Caco-2 (cell line): ENCODE measurements around the gene CNIH4. TPM values are rescaled to one million over a fixed set of nuclear protein-coding genes. Genes with fewer than 3 reads are reported as not detected.

Source experiments
- BruUV-seq: library from RNA; stranded (reverse); fragments of 400-500 nt; replicated peaks from 2 replicates; lab custom pipeline; 2021; lab: Mats Ljungman, UMichigan
- CTCF ChIA-PET: fragments of 300-600 bp; sonication (Branson Sonifier 250); formaldehyde crosslinking; loops from one replicate; lab custom pipeline; 2022; ENCODE audit warnings: antibody characterized with exemption; lab: Charles Lee
- POLR2A ChIA-PET: fragments of 300-600 bp; sonication (Branson Sonifier 250); formaldehyde crosslinking; loops from one replicate; lab custom pipeline; 2022; ENCODE audit warnings: antibody characterized with exemption; lab: Charles Lee
- DNase-seq, 2 experiments: peaks; one replicate each; pipeline versions ENCODE4 v3.0.0 to v3.0.0-alpha.2; 2020 to 2022
- H3K27me3 ChIP-seq: replicated peaks from 2 replicates; pipeline ENCODE4 v1.6.0; 2011; ENCODE audit warnings: low read length; ENCODE audit not compliant: control insufficient read depth, insufficient read depth
- H3K36me3 ChIP-seq: 2 replicates; pipeline ENCODE4 v1.5.1; 2011; ENCODE audit warnings: low read length; ENCODE audit not compliant: control insufficient read depth, insufficient read depth
- H3K4me1 ChIP-seq: fragments of 250-450 bp; sonication (Bioruptor Pico); 2 replicates; pipeline ENCODE4 v1.5.1; 2020; ENCODE audit warnings: mild to moderate bottlenecking
- H3K4me3 ChIP-seq: 2 replicates; pipeline ENCODE4 v1.5.1; 2011; ENCODE audit warnings: low read depth, mild to moderate bottlenecking, control low read depth, low read length
- H3K9me3 ChIP-seq: fragments of 250-450 bp; sonication (Bioruptor Pico); 2 replicates; pipeline ENCODE4 v1.5.1; 2020; ENCODE audit warnings: mild to moderate bottlenecking, moderate library complexity
- H3K27ac Mint-ChIP-seq: one replicate; pipeline ENCODE4 v1.8.0; 2022; ENCODE audit warnings: mixed read lengths; ENCODE audit not compliant: unreplicated experiment
- H3K27me3 Mint-ChIP-seq: one replicate; pipeline ENCODE4 v1.8.0; 2022; ENCODE audit warnings: mixed read lengths; ENCODE audit not compliant: insufficient read depth, unreplicated experiment
- H3K36me3 Mint-ChIP-seq: one replicate; pipeline ENCODE4 v1.8.0; 2022; ENCODE audit warnings: mild to moderate bottlenecking, mixed read lengths; ENCODE audit not compliant: insufficient read depth, unreplicated experiment
- H3K4me1 Mint-ChIP-seq: one replicate; pipeline ENCODE4 v1.8.0; 2022; ENCODE audit warnings: low read depth, mixed read lengths; ENCODE audit not compliant: unreplicated experiment
- H3K4me3 Mint-ChIP-seq: one replicate; pipeline ENCODE4 v1.8.0; 2022; ENCODE audit warnings: mild to moderate bottlenecking, moderate library complexity, mixed read lengths; ENCODE audit not compliant: unreplicated experiment
- H3K9me3 Mint-ChIP-seq: one replicate; pipeline ENCODE4 v1.8.0; 2022; ENCODE audit warnings: mixed read lengths; ENCODE audit not compliant: unreplicated experiment
- CTCF ChIP-seq, 2 experiments: fragments of 200-600 bp in 1 of 2; IDR thresholded peaks; 1 replicate in 1 of 2; 2 replicates in 1 of 2; pipeline versions ENCODE4 v1.5.1 to v1.8.0; 2011 to 2022; ENCODE audit warnings: antibody characterized with exemption in 1 of 2, control low read depth in 1 of 2, inconsistent platforms in 1 of 2, low read depth in 1 of 2, low read length in 1 of 2, mild to moderate bottlenecking in 1 of 2, moderate library complexity in 1 of 2; ENCODE audit not compliant: insufficient read depth in 1 of 2, severe bottlenecking in 1 of 2, unreplicated experiment in 1 of 2
- intact Hi-C: fragments of 100-400 bp; cut with micrococcal nuclease; formaldehyde crosslinking; loops from one replicate; pipeline ENCODE4 v1.10.0; 2022; ENCODE audit not compliant: unreplicated experiment
- total RNA-seq: library from RNA; stranded (reverse); gene quantifications from 2 replicates; pipeline ENCODE4 v1.2.3, GENCODE V29; 2022

Gene CNIH4
- total RNA-seq, 1 experiment from 2014 or later: 85.6 TPM

- intact Hi-C loops: no loop called here
These were observed 36.0 kb downstream of the CNIH4 start for GRCh38 chr1:224392411-224393249.

GRCh38 chr1:224393294-224393693 is 36.6 kb downstream of the CNIH4 start:
- H3K27ac Mint-ChIP-seq: no peak overlapping the region
- H3K4me1 Mint-ChIP-seq: no peaks in the 10 kb centered on the region
- intact Hi-C loops: no loop called here
- H3K9me3 ChIP-seq: no peaks in the 10 kb centered on the region
- no peak overlapping the region for H3K4me3 Mint-ChIP-seq
- H3K27me3 Mint-ChIP-seq: no peaks in the 10 kb centered on the region
- no peaks in the 10 kb centered on the region for H3K4me1 ChIP-seq
- H3K27me3 ChIP-seq: no peaks in the 10 kb centered on the region
- BruUV-seq: no TSS peak
- no peak overlapping the region for H3K4me3 ChIP-seq
- no peaks in the 10 kb centered on the region for H3K9me3 Mint-ChIP-seq
- POLR2A ChIA-PET: interaction anchor here (0.9 kb wide), 1 partner anchor 41 kb away, joined by 9 read pairs; the partner anchor contains the start of gene WDR26
- no peak for TF ChIP-seq CTCF (IDR thresholded peaks at IDR 0.05; ENCODE audit: insufficient read depth in 1 of 2, low read depth in 1 of 2, low read length in 1 of 2, severe bottlenecking in 1 of 2, unreplicated experiment in 1 of 2)
- H3K36me3 Mint-ChIP-seq: peaks cover 84% of the 10 kb centered on the region
- no peak for DNase-seq
- peaks cover 2% of the 10 kb centered on the region; the same call in 1 of the 2 replicates for H3K36me3 ChIP-seq
- CTCF ChIA-PET: no interaction called here

More at GRCh38 chr1:224392411-224393249, 36.0 kb downstream of the CNIH4 start:
- H3K36me3 ChIP-seq: peaks cover 2% of the 10 kb centered on the region; the same call in 1 of the 2 replicates
- no peaks in the 10 kb centered on the region for H3K4me1 ChIP-seq
- Mint-ChIP-seq H3K4me3 (no peak overlapping the region), H3K27ac (no peak overlapping the region), H3K4me1 (no peaks in the 10 kb centered on the region), H3K36me3 (peaks cover 79% of the 10 kb centered on the region), H3K27me3 (no peaks in the 10 kb centered on the region), H3K9me3 (no peaks in the 10 kb centered on the region)
- no peak overlapping the region for H3K4me3 ChIP-seq
- no peak for DNase-seq
- ChIA-PET POLR2A (no interaction called here), CTCF (no interaction called here)
- H3K27me3 ChIP-seq: no peaks in the 10 kb centered on the region
- BruUV-seq: no TSS peak
- no peaks in the 10 kb centered on the region for H3K9me3 ChIP-seq
- TF ChIP-seq CTCF (IDR thresholded peaks at IDR 0.05; ENCODE audit: insufficient read depth in 1 of 2, low read depth in 1 of 2, low read length in 1 of 2, severe bottlenecking in 1 of 2, unreplicated experiment in 1 of 2): no peak

DNA sequence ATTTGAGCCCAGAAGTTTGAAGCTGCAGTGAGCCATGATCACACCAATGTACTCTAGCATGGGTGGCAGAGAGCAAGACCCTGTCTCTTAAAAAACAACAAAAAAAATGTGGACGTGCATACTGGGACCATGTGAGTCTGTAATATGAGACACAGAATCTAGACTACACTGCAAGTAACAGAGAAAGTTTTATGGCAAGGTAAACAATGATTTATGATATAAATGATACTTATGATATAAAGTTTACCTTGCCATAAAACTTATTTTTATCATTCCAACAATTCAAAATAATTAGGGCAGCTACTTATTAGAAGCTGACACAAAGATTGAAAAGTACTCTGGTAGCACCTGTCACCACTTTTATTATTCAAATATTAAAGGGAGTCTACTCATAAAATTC is 43.2 kb downstream of the CNIH4 start:
- Histone ChIP-seq H3K27me3 (no peaks in the 10 kb centered on the region), H3K36me3 (peaks cover 1% of the 10 kb centered on the region; the same call in 1 of the 2 replicates), H3K4me1 (no peaks in the 10 kb centered on the region), H3K4me3 (no peak overlapping the region), H3K9me3 (no peaks in the 10 kb centered on the region)
- Mint-ChIP-seq H3K27me3 (no peaks in the 10 kb centered on the region), H3K9me3 (no peaks in the 10 kb centered on the region), H3K36me3 (peaks cover 71% of the 10 kb centered on the region), H3K27ac (no peak overlapping the region), H3K4me1 (no peaks in the 10 kb centered on the region), H3K4me3 (no peak overlapping the region)
- DNase-seq: no peak
- POLR2A ChIA-PET: no interaction called here
- intact Hi-C loops: loop anchor here (10.0 kb wide), 1 partner anchor 55 kb away; no protein-coding TSS in a partner anchor
- CTCF ChIA-PET: no interaction called here
- no TSS peak for BruUV-seq
- TF ChIP-seq CTCF (IDR thresholded peaks at IDR 0.05; ENCODE audit: insufficient read depth in 1 of 2, low read depth in 1 of 2, low read length in 1 of 2, severe bottlenecking in 1 of 2, unreplicated experiment in 1 of 2): no peak
